GM19438 (cell line): ENCODE data around the gene LSP1.

Source experiments
- ATAC-seq: cut with Tn5 transposase; IDR thresholded peaks from one replicate; pipeline ENCODE4 v1.9.1; 2021; ENCODE audit warnings: low read depth; ENCODE audit not compliant: unreplicated experiment

Gene LSP1

DNA sequence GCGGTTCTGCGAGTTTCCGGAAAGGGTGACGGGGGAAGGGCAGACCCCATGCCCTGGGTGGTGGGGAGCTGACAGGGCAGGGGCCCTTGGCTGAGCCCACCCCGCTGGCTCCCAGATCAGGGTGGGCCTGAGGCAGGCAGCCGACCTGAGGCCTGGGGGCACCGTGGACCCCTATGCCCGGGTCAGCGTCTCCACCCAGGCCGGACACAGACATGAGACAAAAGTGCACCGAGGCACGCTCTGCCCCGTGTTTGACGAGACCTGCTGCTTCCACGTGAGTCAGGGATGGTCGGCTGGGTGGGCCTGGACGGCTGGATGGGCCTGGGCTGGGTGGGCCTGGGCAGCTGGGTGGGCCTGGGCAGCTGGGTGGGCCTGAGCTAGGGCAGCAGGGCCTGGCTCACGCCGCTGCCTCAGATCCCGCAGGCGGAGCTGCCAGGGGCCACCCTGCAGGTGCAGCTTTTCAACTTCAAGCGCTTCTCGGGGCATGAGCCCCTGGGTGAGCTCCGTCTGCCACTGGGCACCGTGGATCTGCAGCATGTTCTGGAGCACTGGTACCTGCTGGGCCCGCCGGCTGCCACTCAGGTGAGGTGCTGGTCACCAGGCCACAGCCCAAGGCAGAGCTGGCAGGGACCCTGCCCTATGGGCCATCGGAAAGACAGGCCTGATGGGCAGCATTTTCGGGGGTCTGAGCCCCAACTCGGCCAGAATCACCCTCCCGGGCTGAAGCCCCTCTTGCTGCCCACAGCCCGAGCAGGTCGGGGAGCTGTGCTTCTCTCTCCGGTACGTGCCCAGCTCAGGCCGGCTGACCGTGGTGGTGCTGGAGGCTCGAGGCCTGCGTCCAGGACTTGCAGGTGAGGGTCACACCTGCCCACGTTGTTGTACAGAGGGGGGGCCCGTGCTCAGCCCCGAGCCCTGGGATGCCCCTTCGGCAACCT, 16.6 kb upstream of the LSP1 start:
- no peak for ATAC-seq

DNA sequence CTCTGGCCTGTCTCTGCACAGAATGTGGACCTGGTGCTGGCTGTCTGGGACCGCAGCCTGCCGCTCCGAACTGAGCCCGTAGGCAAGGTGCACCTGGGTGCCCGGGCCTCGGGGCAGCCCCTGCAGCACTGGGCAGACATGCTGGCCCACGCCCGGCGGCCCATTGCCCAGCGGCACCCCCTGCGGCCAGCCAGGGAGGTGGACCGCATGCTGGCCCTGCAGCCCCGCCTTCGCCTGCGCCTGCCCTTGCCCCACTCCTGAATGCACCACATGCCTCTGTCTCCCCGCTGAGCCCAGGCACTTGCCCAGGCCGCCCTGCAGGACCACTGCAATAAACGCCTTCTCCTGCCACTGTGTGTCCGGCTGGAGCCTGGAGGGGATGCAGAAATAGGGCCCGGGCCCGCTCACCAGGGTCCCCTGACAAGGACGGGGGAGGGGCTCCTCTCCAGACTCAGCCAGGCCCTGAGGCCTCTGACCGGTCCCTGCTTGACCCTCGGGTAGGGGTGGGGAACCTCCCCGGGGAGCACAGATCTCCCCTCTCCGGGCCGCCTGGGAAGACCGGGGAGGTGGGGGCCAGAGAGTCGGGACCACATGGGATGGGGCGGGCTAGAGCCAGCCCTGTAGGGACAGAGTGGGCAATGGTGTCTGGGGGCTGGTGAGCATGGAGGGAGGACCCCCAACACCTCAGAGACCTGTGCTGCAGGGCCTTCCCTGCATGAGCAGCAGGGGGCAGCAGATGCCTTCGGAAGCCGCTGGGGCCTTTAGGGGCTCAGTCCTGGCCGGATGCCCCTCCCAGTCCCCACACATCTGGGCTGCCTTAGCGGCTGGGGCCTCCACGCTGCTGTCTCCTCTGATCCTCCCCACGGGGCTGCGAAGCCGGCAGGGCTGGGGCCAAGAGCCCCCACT, 15.5 kb upstream of the LSP1 start:
- peak; percentile 70 for ATAC-seq

DNA sequence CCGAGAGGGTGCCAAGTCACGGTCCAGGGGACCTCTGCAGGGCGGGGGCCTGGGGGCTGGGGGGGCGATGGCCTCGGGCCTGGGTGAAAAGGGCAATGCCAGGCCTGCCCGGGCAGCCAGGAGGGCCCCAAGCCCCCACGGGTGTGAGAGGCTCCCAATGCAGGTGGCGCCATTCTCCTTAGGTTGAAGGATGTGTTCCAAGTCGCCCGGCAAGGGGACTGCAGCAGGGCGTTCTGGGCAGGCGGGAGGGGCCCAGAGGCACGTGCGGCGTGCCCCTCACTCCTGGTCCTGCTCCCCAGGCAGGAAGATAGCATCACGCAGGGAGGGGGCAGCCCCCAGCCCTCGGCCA, 14.8 kb upstream of the LSP1 start:
- no peak for ATAC-seq

DNA sequence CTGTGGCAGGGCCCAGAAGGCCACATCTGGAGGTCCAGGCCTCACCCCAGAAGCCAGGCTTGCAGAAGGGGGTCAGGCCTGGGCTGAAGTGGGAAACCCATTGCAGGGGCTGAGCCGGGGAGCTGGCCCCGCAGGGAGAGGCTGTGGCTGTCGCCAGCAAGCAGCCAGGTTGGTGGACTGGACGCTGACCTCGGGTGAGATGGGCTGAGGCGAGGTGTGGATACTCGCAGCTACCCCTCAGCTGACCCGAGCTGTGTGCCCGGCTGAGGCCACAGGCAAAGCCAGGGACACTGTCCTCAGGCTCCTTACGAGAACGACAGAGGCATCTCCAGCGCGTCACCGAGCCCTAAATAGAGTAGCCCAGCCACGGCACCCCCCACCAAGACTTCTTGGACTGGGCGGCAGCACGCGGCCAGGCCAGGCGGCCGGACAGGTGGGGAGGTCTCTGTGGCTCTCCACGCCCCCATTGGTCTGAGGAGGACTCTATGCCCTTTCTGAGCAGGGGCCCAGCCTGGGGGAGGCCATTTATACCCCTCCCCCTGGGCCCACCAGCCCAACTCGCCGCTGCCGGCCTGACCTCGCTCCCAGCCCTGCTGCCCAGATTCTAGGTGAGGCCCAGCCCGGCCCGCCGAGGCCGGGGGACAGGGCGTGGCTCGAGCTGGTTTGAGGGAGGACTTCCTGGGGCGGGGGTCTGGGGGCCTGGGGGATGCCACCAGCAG, 14.3 kb upstream of the LSP1 start, which contains the start of gene TNNI2:
TSS of gene TNNI2 (plus strand) at position 556 of the 719 bp plus-strand sequence. CDS start 716 bp downstream, outside the sequence.
- ATAC-seq: no peak

DNA sequence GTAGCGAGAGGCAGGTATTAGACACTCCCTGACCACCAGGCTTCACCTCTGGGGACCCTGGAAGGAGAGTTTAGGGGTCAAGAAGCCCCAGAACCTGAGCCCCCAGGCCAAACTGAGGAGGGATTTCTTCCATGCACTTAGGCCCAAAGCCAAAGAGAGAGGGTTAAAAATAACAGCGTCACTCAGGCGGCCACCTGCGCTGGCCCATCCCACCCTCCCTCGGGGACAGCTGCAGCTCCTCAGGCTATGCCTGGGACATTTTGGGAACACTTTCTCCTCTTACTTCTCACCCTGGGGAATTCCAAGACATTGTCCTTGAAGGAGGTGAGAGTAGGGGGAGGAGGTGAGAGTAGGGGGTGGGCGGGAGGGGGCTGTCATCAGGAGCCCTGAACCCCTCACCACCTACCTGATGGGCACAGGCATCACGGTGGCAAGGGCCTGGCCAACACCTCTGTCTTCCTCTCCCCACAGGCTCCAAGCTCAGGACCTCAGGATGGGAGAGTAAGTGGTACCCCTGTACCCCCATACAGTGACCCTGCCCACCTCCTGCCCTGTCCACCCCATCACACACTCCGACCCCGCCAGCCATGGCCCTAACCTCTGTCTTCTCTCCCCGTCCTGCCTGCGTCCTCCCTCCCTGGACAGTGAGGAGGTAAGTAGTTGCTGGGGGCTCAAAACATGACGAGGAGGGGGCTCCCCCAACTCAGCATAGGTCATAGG, 13.5 kb upstream of the LSP1 start:
- no peak for ATAC-seq

DNA sequence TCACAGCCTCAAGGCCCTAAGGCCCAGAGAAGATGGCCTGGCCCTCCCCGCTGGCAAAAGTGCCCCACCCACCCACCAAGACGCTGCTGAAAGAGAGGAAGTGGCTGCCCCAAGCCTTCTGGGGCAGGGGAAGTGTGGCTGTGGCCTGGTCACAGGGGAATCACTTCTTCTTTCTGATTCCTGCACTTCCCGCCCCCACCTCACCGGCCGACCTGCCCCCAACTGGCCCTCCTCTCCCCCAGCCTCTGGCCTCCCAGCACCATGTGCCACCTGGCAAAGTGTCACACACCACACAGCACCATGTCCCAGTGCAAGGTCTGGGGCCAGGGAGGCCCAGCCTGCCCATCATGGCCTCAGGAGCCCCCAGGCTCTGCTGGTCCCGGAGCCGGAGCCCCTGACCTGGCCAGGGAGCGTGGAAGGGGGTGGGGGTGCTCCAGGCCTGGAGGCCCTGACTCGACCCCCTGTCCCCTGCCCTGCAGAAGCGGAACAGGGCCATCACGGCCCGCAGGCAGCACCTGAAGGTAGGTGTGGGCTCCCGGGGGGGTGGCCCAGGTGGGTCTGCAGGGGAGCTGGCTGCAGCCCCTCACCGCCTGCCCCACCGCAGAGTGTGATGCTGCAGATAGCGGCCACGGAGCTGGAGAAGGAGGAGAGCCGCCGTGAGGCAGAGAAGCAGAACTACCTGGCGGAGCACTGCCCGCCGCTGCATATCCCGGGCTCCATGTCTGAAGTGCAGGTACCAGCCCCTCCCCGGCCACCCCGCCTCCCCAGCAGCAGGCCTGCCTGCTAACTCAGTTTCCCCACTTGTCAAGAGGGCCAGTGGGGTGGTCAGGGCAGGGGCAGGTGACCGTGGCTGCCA, 12.7 kb upstream of the LSP1 start:
- no peak for ATAC-seq

DNA sequence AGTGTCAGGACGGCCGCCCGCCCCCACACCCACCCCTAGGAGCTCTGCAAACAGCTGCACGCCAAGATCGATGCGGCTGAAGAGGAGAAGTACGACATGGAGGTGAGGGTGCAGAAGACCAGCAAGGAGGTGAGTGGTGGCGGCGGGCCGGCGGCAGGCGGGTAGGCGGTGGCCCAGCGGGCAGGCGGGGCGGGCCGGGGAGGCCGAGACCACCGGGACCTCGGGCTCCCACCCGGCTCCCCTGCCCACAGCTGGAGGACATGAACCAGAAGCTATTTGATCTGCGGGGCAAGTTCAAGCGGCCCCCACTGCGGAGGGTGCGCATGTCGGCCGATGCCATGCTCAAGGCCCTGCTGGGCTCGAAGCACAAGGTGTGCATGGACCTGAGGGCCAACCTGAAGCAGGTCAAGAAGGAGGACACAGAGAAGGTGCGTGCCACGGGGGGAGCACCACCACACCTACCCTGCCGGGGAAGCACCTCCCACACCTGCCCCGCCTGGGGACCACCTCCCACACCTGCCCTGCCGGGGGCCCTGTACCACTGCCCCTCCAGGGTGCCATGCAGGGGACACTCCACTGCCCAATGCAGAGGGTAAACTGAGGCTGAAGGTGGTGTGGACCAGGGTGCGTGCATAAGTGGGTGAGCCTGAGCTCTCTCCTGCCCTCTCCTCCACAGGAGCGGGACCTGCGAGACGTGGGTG, 12.0 kb upstream of the LSP1 start:
- no peak for ATAC-seq

DNA sequence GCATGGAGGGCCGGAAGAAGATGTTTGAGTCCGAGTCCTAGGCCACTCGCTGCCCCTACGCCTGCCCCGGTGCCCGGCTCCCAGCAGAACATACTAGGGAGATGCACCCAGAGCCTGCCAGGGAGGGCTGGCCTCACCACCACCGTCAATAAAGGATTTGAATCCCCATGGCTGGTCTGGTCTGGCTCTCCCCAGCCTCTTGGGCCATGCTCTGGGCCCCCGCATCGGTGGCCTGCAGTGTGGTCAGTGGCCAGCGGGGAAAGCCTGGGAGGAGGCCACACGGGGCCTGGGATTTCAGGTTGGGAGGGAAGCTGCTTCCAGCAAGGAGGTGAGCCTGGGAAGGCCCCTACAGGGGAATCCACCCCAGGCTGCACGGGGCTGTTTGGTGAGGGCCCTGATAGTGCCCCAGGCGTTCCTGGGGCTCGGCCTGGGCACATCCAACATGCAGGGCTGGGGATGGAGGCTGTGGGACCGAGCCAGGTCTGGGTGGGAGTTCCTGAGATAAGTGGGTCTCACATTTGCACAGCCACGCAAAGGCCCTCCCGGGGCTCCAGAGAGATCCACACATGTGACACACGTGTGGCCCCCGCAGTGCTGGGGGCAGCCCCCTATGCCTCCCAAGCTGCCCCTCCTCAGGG, 11.3 kb upstream of the LSP1 start:
- ATAC-seq: no peak

DNA sequence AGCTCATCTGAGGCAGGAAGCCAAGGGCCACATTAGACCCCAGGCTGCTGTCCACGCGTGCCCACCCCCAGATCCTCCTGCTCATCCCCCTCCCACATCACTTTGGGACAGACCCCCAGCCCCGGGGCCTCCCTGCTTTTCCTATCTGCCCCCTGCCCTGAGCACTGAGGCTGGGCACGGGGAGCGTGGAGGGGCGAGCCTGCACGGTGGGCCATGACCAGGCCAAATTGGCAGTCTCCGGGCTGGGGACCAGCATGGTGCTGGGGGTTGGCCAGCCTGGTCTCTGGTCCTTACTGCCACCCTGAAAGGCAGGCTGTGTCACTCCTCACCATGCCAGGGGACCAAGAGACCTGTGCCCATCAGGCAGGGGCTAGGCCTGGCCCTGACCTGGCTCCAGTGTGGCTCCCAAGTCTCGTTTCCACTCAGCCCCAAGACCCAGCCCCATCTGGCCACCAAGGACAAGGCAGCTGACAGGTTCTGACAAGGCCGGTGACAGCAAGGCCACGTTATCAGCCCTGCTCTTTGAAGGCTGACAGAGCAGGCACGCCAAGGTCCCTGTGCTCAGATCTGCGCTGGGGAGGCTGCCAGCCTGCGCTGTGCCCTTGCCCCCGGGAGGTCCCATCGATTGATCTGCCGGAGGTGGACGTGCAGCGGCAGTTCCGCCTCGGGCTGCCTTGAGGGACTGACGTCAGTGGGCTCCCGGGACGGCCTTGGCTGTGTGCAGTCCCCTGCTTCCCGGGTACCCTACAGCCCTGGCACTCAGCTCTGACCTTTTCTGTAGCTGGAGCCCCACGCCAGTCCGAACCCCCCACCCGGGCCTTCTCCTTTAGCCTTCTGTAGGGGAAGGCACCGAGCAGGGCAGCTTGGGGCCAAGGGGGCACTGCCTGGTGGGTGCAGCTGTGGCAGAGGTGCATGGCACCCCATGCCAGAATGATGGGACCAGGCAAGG, 10.5 kb upstream of the LSP1 start:
- ATAC-seq: no peak

DNA sequence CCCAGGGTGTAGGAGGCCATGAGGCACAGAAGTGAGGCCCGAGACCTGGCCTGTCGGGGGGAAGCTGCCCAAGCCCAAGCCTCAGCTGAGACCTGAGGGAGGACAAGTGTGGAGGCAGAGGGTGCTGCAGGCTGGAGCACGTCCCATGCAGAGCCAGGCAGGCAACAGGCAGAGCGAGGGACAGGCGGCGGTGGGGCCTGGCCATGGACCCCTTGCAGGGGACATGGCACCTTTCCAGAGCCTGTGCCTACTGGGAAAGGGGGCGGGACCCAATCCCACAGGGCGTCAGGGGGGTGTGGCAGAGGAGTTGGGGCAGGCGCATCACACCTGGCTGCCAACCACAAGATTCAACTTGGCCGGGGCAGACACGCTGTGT, 9.8 kb upstream of the LSP1 start:
- no peak for ATAC-seq

DNA sequence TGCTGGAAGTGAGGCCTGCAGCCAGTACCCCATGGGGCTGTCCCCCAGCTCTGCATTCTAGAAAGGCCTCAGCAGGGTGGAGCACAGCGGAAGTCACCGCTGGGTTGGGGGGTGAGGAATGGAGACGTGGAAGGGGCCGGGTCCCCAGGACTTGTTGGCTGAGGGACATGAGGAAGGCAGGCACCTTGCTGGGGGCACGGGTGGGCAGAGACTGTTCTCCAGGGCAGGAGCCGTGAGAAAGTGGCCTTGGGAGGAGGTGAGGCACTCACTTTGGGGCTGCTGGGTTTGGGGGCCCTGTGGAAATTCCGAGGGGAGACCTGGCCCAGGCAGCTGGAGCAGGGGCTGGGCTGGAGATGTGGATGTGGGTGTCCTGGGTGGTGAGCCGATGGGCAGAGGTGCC, 9.1 kb upstream of the LSP1 start:
- ATAC-seq: no peak

DNA sequence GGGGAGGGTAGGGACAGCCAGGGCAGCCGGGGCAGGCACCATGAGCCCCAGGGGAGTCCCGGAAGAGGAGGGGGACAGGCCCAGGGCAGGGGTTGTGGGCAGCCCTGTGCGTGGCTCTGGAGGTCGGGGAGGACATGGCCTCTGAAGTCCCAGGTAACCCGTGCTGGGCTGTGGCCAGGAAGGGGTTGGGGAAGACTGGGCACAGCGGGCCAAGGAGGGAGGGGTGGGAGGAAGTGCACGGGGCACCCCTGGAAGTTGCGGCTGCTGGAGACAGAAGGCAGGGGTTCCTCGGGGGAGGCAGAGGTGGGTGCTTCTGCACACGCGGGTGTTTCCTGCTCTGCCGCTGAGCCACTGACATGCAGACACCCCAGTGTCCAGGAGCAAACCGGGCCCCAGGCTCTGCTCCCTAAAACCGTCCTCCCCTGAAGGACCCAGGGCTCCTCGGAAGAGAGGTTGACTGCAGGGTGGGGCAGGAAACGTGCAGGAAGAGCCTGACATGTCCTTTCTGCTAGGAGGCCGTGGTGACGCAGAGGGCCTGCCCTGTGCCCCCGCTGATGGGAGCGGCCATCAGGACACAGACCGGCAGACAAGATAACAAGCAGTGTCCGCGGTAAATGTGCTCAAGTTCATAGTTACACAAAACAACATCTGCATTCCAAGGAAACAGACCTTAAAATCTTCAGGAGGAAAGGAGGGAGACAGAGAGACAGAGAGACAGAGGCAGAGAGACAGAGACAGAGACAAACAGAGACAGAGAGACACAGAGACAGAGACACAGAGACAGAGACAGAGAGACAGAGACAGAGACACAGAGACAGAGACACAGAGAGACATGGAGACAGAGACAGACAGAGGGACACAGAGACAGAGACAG, 8.4 kb upstream of the LSP1 start:
- no peak for ATAC-seq

DNA sequence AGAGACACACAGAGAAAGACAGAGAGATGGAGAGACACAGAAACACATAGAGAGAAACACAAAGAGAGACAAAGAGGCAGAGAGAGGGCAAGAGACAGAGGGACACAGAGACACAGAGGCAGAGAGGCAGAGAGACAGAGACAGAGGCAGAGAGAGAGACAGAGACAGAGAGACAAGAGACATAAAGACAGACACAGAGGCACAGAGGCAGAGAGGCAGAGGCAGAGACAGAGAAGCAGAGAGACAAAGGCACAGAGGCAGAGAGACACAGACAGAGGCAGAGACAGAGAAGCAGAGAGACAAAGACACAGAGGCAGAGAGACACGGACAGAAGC, 7.8 kb upstream of the LSP1 start:
- no peak for ATAC-seq

DNA sequence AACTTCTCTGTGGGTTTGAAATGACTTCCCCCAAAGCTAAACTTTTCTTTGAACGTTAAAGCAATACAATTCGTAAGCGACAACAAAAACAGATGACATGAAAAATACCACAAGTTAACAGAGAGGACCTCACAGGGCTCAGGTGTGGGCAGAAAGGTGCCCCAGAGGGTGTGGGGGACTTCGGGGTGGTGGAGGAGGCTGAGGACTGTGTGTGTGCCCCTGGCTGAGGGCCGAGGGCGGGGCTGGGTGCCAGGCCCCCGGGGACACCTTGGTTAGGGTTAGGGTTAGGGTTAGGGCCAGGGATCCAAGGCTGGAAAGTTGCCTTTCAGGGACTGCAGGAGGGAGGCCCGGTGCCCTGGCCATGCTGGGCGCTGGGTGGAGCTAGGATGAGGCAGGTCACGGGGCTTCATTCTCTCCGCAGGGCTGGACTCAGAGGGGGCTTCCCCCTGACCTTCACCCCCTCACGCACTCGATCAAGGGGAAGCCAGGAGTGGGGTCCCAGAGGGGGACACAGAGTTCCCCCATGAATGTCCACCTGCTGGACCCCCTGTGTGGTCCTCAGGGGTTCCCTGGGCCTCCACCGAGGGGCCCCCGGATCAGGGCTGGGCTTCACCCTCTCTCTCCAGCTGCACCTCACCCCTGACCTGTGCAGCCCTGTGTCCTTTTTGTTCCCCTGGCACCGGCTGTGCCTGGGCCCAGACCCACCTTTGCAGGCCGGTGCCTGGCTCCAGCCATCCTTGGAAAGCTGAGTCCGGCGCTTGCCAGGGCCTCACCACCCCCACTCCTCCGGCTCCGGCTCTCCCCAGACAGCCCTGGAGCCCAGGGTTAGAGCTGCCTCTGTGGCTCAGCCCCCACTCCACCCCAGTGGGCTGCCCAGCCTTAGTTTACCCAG, 7.1 kb upstream of the LSP1 start:
- ATAC-seq: no peak

DNA sequence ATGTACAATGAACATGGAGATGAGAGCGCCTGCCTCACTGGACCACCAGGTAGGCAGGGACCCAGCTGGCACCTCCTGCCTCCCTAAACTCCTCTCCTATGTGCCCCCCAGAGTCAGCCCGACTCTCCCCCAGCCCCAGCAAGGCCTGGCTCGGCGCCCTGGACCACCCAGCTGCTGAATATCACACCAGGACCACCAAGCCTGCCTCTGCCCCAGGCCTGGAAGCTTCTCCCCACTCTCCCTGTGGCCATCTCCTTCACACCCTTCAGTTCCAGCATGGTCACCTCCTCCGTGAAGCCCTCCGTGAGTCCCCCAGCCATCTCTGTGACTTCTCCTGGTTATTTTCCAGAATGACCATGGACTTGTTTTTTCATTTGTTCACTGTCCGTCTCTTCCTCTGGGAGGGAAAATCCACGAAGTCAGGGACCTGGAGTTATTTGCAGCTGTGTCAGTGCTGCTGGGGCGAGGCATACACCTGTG, 6.4 kb upstream of the LSP1 start:
- no peak for ATAC-seq
